Measurements from ENCODE around the gene POLR1A. TPM values are rescaled to one million over a fixed set of nuclear protein-coding genes. Genes with fewer than 3 reads are reported as not detected.

The POLR1A gene
- total RNA-seq = 9.5 TPM

DNA sequence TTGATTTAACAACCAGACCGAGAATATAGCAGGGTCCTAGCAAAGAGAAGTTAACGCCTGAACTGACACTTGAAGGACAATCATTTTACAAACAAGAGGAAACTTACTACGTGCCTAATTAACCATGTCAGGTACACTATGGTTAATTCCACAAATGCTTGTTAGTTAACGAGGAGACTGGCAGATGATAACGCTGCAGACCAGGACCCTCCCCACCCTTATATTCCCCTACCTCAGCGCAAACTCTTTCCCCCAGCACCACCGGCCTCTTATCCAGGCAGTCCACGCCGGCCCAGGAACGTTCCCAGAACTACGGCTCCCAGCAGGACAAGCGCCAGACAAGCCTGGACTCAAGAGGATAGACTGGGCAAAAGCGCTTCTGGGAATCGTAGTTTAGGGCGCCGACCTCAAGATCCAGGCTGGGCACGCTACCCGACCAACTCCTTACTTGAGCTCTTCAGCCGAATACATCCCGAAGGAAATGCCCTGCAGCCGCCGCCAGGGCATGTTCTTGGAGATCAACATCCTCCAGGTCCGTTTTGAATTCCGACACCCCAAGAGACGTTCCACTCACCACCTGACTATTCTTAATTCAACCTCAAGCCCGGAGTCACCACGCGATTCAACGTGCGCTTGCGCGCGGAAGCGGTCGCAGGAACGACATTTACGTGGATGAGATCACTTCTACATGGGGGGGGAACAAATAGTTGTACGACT is at the start of gene POLR1A:
POLR1A (minus strand) TSS at position 635 of the 717 bp plus-strand sequence; CDS start at position 525, 110 bp downstream.
- peak; percentile 89 for DNase-seq

DNA sequence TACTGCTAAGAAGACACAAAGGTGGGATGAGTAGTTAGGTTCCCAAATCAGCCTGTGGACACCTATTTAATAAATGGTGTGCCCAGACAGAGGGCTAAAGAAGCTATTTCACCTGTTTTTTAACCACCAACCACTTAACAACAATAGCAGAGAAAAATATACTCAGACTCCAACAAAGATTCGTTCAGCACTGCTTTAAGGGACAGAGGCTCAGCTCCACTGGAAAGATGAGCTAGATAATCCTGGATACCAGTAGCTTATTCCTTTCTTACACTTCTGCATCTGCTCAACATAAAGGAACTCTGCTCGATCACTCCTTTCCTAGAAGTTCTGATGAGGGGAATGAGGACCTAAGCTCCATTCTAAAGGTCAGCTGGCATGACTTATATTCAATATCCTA is 44.8 kb upstream of the POLR1A start:
- no peak for DNase-seq

DNA sequence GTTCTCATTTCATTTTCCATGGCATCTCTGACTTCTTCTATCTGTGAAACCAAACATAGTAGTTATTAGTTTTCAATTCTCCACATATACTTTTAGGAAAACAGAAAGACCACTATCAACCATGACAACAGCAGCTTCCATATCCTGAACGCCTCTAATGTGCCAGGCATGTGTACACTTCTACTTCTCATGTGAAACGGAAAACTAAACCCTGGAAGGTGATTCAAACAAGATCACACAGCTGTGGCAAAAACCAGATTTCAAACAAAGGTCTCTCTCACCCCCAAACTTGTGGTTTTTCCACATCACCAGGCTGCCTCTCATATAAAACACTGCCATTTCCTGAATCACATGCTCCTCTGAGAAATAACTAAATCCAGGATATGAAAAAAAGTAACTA is 42.1 kb upstream of the POLR1A start:
- DNase-seq = no peak

DNA sequence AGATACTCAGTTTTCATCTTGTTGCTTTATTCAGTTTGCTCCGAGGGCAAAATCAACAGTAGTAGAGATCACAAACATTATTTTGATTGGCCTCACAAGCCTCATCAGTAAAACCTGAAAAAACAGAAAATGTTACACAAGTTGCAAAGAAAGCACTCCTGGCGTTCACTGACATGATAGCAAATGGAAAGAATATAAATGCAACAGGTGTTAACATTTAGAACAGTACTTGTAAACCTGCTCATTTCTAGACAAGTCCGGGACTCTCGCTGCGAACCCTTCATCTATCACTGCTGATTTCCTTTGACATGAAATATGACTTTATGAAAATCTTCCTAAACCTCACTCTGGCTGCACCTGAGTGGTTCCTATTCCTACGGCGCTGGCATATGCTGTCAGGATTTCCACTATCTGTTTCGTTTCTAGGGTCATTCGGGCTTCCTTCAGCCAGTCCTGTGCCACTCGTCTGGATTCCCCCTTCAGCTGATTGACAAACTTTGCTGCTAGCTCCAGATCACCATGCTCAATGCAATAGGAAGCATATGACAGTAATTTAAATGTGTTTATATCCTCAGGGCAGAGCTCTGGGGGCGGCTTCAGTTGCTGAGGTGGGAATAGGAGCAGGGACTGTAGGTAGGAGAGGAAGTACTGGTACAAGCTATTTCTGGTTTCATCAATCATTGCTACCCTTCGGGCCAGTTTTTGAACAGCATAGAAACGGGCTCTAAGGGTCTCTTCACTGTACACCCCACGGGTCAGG is 38.4 kb upstream of the POLR1A start:
- no peak for DNase-seq

DNA sequence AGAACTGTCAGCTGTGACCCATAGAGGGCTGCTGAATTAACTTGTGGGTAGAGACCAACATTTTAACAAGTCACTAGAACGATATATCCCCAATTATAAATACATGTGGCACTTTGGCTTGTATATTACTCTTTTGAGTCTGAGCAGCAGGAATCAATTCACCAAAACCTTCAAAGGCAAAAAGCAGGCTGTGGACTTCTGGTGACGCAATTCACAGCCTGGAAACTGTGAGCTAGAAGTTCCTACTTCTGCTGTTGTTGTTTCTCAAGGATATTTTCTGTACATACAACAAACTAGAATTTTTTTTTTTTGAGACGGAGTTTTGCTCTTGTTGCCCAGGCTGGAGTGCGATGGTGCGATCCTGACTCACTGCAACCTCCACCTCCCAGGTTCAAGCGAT is 37.6 kb upstream of the POLR1A start:
- no peak for DNase-seq

DNA sequence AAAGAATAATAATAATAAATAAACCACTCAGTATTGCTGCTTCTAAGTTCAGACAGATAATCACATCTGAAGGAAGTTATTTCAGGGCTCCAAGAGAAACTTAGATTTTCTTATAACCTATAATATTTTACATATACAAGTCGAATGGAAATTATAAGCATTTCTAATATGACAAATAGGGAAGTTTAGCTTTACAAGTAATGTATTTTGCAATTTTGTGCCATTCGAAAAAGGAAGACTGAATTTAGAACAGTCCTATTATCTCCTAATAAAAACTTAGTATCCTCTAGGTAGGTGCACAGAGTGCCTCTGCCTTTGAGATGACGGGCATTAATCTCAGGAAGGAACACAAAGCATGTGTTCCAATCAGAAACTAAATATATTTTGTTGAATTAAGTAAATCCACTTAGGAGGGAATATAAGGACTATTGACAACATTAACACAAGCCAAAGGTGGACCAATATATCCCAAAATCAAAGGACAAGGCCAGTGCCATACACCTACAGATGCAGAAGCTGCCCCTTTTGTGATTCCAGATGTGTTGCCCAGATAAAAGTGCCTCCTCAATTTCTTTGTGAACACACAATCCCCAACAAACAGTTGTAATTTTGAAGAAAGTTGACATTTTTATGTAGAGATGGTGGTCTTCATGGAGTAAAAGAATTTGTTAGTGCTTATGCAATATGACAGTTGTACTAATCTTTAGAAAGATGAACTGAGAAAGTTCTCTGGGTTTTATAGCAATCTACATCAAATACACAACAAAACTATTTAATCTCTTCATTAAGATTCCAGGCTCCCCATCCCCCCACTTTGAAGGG is 37.0 kb upstream of the POLR1A start:
- DNase-seq = no peak

DNA sequence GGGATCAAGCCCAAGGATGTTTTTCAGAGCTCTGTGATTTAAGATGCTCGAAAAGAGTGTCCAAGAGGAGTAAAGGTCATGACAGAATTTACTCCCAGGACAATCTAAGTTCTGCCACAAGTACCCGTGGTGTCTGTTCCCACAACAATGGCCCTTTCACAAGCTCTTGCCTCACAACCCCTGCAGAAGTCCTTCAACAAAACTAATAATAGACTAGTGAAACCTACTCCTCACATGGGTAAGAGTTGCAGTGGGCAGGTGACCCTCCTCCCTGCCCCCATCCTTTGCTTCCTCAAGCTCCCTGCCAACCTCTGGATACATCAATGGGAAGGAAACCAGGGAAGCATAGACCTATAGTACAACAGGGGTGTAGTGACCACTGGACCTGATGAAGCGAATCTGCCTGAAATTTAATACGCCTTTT is 35.3 kb upstream of the POLR1A start:
- no peak for DNase-seq

DNA sequence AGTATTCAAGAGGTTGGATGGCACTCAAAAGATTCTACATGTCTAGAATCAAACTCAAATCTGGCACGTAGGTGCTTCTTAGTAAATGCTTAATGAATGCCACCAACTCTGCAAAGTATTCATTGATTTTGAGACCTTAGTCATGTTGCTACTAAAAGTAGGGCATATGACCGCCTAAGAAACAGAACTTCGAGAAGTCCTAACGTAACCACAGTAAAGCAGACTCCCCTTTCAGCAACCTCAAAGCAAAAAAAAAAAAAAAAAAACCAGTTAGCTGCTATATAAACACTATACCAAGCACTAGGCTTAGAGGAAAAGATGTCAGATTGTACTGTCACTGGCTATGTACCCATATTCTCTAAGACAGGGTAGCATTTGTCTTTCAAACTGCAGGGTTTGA is 34.3 kb upstream of the POLR1A start:
- no peak for DNase-seq

DNA sequence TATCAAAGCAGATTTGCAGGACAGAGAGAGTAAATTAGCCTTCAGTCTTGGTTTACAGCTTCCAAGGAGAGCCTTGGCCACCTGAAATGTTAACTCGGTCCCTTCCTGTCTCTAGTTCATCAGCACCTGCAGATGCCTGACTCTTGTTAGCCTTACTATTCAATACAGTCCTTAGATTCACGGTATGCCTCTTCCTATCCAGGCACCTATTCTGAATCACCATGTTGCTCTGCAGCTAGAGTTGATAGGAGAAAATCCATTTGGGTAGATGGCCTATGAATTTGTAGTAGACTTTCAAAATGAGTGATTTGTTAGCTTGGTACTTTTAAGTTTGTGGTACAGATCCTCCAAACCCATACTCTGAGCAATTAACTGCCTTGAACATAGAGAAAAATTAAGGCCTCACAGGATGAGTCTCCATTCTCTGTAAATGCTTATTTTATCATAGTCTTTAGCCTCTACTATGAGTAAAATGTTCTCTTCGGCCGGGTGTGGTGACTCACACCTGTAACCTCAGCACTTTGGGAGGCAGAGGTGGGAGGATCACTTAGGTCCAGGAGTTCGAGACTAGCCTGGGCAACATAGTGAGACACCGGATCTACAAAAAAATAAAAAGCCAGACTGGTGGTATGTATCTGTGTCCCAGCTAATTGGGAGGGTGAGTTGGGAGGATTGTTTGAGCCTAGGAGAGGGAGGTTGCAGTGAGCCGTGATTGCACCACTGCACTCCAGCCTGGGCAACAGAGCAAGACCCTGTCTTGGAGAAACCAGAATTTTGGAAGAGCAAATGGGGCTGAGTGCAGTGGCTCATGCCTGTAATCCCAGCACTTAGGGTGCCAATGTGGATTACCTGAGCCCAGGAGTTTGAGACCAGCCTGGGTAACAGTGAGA is 33.3 kb upstream of the POLR1A start:
- no peak for DNase-seq

DNA sequence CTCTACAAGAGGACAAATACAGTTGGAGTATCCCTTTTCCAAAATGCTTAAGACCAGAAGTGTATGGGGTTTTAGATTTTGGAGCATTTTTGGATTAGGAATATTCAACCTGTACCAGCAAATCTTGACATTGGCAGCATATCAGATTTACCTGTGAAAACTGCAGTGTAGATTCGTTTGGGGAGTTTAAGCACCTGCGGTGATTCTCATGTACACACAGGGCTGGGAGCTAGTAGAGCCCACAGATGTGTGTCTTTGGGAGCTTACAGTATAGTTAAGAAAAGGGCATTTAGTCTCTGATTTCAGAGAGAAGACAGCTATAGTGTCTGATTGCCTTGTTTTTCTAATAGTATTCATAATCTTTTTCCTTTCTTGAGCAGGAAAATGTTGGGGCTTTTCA is 30.5 kb upstream of the POLR1A start:
- DNase-seq = no peak

DNA sequence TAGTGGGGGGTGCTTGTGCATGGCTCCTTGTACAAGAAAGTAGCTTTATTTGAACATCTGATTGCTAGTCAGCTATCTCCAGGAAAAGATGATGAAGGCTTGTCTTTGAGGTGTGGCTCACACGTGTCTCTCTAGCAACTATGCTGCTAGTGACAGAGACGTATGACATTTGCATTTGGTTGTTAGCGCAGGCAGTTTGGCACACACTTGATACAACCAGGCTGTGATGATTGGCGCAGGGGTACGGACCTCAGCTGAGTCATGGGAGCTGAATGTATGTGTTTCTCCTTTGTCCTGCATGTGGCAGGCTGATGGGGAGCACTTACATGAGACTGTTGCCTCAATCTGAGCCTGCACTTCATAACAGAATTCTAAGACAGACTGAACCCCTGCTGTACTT is 30.0 kb upstream of the POLR1A start:
- peak; percentile 3 for DNase-seq

DNA sequence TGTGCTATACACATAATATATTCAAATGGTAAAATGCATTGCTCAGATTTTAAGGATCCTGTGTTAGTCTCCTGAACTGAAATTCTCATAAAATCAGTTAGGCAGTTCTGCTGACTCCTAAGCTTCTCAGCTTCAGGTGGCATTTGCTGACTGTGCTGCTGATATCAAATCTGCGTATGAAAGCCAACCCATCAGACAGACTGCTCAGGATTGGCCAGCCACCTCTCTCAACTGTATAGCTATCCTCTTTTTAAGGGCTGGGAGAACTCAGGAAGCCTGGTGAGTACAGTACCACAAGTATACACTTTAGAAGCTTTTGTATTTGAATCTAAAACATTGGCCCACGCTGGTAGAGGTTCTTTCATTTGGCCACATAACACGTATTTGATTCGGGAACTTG is 29.0 kb upstream of the POLR1A start:
- DNase-seq = no peak

DNA sequence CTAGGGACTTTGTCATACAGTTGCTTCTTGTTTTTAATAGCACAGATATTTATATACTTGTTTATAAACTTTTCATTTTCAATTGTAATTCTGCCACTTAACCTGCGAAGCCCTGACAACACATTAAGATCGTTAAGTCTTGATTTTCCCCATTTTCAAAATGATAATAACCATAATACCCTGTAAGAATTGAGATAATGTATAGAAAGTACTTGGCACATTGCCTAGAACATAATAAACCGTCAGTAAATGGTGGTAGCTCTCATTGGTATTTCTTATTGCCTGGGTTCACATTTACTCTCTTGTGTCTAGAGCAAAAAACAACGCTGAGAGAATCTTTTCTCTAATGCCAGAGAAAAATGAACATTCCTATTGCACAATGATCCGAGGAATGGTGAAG is 19.0 kb upstream of the POLR1A start:
- DNase-seq = no peak

DNA sequence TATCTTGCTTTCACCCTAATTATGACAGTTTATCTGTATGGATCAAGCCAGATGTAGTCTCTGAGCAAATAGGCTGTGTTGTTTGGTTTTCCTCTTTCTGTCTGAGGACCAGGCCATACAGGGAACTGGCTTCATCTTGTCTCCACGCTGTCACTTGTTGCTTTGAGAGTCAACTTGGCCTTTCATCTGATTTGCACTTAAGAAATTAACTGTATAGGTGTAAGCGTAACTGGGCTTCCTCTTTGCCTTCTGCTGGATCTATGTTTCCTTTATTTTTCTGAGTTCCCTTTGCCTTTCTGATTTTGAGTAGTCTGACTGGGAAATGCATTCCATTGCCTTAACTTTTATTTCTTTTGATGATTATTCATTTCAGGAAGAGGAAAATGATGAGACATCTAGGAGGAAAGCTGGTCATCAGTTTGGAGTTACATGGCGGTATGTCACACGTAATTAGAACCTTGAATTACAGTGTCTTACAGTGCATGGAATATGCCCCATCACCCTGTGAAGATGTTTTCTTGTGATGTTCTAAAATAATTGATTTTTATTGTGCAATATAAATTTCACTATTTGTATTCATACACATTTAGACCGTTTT is 17.7 kb upstream of the POLR1A start:
- no peak for DNase-seq

DNA sequence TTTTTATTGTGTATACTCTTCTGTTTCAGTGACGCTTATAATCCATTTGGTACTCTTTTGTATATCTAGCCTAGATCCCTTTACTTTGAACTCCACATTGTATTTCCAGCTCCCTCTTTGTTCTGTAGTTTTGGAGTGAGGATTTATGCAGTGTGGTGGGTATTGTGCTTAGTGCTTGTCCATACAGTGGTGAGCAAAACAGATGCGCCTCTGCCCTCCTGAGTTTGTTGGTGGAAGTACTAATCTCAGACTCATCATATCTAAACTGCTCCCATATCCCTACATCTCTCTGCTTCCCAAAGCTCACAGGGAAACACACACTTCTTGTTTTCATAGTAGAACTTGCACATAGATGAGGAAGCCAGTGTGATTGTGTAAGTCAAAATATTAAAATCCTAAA is 12.4 kb upstream of the POLR1A start:
- DNase-seq = no peak

DNA sequence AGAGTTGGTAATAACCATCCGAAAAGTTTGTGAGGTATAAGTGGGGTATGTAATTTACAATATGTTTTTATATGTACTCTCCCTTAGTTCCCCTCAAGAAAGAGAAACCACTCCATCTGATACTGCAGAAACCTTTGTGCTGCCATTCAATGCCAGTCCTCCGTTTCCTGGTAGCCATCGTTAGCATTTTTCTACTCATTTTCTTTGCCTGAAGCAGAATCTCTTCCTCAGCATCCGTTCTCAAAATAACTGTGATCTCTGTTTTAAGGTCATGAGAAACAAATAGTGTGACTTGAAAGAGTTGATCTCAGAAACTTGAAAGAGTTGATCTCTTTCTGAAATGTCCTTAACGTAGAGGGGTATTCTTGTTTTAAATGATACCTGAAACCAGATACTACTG is 1.3 kb upstream of the POLR1A start:
- DNase-seq = no peak

DNA sequence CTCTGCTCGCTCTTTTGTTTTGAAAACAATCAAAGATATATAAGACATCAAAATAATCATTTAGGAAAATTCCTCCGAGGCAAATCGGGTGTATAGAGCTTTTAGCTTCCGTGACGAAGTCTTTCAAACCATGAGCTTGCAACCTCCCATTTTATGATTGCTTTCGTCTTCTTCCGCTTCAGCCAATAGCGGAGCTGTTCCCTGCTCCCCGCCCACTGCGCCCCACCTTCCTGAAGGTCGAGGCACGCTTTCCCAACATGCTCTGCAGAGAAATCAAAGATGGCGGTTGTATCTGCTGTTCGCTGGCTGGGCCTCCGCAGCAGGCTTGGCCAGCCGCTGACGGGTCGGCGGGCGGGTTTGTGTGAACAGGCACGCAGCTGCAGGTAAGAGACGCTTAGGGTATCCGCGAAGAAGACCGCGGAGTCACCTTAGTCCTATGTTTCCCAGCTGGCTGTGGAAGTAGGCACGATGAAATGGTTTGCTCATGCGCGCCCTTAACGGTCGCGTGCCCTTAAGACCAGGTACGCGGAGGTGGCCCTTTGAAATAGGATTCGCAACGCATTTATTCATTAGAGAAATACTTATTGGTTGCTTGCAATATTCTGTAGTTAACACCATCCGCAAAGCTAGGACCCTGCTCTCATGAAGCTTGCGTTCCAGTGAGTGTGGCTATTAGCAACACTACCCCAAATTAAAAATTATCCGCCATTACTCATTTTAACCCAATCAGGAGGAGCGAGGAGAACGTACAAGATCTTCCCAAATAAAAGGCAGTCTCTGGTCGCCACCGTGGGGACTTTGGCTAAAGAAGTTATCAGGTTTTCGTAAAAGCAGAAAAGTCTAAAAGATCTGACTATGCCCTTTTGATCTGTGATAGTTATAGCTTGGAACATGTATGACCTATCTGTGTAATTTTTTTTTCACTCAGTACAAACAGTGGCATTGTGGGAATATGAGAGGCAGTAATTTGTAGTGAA is 571 bp upstream of the POLR1A start, which contains the start of gene PTCD3:
PTCD3 (plus strand) TSS at position 267 of the 977 bp plus-strand sequence; CDS start at position 280, 13 bp downstream.
- DNase-seq = peak; percentile 92

DNA sequence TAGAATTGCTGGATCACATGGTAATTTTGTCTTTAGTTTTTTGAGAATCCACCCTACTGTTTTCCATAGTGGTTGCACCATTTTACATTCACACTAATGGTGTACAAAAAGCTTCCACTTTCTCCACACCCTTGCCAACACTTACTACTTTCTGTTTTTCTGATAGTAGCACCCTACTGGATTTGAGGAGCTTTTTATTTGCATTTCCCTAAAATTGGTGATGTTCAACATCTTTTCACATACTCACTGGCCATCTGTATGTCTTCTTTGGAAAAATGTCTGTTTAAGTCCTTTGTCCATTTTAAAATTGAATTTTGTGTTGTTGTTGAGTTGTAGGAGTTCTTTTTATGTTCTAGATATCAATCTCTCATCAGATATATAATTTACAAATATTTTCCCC is 3.5 kb downstream of the POLR1A start:
- DNase-seq = no peak

DNA sequence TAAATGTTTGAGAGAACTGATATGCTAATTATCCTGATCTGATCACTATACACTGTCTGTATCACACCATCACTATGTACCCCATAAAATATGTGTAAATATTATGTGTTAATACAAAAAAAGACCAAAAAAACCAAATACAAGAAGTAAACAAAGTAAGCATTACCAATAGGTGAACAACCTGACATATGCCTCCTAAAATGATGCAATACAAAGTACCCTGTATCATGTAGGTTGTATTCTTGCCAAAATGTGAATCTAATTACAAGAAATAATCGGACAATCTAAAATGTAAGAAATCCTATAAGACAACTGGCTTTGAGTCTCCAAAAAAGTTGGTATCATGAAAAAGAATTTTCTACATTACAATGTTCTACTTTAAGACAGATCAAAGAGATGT is 7.8 kb downstream of the POLR1A start:
- DNase-seq = no peak

Data from occipital lobe (tissue), 2 donors.